ENCODE results near the gene FZD10. TPM values are rescaled to one million over a fixed set of nuclear protein-coding genes. Genes with fewer than 3 reads are reported as not detected.

FZD10 gene
- total RNA-seq, 1 donor from 2014 or later: 1.9 TPM

DNA sequence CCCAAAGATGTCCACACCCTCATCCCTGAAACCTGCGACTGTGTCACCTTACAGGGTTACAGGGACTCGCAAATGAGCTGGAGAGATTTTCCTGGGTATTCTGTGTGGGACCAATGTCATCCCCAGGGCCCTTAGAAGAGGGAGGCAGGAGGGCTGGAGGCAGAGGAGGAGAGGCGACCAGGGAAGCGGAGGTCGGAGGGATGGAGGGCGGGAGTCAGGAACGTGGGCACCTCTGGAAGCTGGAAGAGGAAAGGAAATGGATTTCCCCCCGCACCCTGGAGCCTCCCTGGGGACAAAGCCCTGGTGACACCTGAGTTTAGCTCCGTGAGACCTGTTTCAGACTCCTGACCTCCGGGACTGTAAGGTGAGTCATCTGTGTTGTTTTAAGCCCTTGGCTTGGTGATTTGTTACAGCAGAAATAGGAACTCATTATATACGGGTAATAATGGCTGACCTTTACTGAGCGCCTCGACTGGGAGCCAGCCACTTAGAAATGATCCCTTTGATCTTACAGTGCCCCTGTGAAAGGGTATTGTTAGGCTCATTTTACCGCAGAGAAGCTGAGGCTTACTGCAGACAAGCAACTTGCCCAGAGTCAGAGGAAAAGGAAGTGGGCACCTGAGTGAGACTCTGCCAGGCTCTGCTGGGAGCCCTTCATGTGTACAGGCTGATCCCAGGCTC lies 29.3 kb upstream of the FZD10 start:
- TF ChIP-seq, protein P1, sequence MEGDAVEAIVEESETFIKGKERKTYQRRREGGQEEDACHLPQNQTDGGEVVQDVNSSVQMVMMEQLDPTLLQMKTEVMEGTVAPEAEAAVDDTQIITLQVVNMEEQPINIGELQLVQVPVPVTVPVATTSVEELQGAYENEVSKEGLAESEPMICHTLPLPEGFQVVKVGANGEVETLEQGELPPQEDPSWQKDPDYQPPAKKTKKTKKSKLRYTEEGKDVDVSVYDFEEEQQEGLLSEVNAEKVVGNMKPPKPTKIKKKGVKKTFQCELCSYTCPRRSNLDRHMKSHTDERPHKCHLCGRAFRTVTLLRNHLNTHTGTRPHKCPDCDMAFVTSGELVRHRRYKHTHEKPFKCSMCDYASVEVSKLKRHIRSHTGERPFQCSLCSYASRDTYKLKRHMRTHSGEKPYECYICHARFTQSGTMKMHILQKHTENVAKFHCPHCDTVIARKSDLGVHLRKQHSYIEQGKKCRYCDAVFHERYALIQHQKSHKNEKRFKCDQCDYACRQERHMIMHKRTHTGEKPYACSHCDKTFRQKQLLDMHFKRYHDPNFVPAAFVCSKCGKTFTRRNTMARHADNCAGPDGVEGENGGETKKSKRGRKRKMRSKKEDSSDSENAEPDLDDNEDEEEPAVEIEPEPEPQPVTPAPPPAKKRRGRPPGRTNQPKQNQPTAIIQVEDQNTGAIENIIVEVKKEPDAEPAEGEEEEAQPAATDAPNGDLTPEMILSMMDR (IDR thresholded peaks at IDR 0.05): no peak
- ATAC-seq: no peak
- Histone ChIP-seq H3K9me3 (no peaks in the 10 kb centered on the region), H3K36me3 (no peaks in the 10 kb centered on the region), H3K4me1 (no peaks in the 10 kb centered on the region), H3K4me3 (no peak overlapping the region), H3K27me3 (ENCODE audit: low read depth) (no peaks in the 10 kb centered on the region), H3K27ac (no peak overlapping the region)
- DNase-seq: no peak
- intact Hi-C loops (cut with DNase I): no loop called here

DNA sequence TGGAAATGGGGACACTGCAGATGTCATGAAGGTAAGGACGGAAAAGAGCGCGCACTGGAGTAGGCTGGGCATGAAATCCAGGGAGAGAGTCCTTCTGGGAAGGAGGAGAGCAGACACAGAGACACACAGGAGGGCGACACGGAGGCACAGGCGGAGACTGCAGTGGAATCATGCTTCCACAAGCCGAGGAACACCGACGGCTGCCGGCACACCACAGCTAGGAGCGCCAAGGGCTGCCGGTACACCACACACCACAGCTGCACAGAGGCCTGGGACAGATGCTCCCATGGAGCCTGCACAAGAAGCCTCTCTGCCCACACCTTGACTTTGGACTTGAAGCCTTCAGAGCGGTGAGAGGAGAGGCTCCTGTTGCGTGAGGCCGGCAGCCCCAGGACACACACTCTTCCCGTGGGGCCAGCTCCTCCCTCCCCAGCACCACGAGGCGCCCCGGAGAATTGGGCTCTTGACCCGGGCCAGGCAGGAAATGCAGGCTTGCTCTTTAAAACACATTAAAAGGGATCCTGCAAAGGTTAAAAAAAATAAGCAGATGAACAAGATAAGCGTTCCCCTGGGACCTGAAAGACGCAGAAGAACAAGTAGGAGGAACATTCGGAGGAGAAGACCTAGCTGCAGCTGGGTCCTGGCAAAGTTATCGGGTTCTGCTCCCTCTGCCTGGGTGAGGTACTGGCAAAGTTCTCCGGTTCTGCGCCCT lies 28.3 kb upstream of the FZD10 start:
- DNase-seq (no peak), ATAC-seq (no peak)
- intact Hi-C loops (cut with DNase I): no loop called here
- no peaks in the 10 kb centered on the region for H3K9me3 ChIP-seq
- TF ChIP-seq, protein P1 (IDR thresholded peaks at IDR 0.05): no peak
- no peaks in the 10 kb centered on the region for H3K4me1 ChIP-seq
- no peaks in the 10 kb centered on the region for H3K36me3 ChIP-seq
- no peak overlapping the region for H3K4me3 ChIP-seq
- no peaks in the 10 kb centered on the region for H3K27me3 ChIP-seq (ENCODE audit: low read depth)
- H3K27ac ChIP-seq: no peak overlapping the region

DNA sequence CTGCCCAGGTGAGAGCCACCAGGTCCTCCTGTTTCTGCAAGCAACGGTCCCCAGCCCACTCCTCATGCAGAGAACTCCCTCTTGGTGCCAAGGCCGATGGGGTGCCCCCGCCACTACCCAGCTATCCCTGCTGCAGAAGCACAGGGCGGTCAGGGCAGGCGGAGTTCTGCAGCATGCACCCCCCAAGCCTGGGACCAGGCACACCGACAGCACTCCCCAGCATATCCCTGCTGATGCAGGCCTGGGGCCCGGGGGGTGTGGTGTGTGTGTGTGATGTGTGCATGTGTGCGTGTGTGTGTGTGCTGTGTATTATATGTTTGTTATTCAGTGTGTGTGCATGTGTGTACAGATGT lies 27.7 kb upstream of the FZD10 start:
- Histone ChIP-seq H3K9me3 (no peaks in the 10 kb centered on the region), H3K27ac (no peak overlapping the region), H3K27me3 (ENCODE audit: low read depth) (no peaks in the 10 kb centered on the region), H3K4me3 (no peak overlapping the region), H3K4me1 (no peaks in the 10 kb centered on the region), H3K36me3 (no peaks in the 10 kb centered on the region)
- TF ChIP-seq, protein P1 (IDR thresholded peaks at IDR 0.05): no peak
- DNase-seq (no peak), ATAC-seq (no peak)
- intact Hi-C loops (cut with DNase I): no loop called here

DNA sequence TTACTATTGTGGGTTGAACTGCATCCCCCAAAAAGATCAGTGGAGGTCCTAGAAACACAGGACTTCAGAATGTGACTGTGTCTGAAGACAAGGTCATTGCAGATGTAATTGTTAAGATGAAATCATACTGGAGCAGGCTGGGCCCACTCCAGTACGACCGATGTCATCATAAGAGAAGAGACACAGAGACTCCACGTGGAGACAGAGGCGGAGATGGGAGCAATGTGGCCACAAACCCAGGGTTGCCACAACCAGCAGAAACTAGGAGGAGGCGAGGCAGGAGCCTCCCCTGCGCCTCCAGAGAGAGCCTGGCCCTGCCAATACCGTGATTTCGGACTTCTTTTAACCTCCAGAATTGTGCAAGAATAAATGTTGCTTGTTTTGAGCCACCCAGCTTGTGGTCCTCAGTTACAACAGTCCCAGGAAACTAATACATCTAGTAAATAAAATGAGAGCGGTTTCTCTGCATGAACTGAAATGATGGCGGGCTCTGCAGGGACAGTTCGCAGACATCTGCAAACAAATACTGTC lies 25.7 kb upstream of the FZD10 start:
- Histone ChIP-seq H3K4me3 (no peak overlapping the region), H3K27ac (no peak overlapping the region), H3K27me3 (ENCODE audit: low read depth) (no peaks in the 10 kb centered on the region), H3K9me3 (no peaks in the 10 kb centered on the region), H3K36me3 (no peaks in the 10 kb centered on the region), H3K4me1 (no peaks in the 10 kb centered on the region)
- intact Hi-C loops (cut with DNase I): no loop called here
- no peak for DNase-seq
- TF ChIP-seq, protein P1 (IDR thresholded peaks at IDR 0.05): no peak
- ATAC-seq: no peak

DNA sequence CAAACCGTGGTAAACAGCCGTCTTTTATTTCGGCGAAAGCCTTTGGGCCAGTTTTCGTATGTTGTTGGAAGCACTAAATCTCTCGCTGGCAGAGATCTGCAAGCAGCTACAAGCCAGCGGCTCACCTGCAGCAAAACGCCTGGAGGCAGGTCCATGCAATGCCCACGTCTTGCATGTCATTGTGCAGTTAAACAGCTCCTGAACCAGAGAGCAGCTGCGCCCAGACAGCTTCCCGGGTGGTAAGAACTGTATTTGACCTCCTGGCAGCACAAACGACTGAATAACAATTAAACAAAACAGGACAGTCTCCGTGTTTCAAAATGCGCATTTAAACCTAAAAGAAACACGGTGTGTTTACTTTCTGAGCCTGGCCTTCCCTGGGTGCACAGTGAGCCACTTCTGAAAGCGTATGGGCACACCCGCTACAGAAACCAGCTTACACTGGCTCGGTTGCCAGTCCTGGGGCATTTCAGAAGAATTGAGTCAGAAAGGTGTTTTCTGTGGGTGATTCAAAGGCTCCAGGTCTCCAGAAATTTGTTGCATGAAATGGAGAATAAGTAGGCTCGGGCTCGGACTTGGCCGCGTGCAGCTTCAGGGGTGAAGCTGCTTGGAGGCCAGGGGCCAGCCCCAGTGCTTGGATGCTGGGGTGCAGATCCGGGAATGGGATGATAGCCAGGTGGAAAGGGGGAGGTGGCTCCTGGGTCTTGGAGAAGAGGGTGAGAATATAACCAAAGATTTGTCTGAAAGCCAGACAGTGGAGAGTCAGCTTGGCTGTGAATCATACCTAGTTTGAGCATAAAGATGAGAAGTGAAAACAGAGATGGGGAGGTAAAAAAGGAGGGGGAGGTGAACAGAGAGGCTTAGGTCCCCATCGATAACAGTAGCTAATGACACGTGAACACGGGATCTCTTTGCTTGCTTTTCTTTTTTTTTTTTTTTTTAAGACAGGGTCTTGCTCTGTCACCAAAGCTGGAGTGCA lies 24.9 kb upstream of the FZD10 start:
- Histone ChIP-seq H3K36me3 (no peaks in the 10 kb centered on the region), H3K4me3 (no peak overlapping the region), H3K27ac (no peak overlapping the region), H3K27me3 (ENCODE audit: low read depth) (peaks cover 3% of the 10 kb centered on the region), H3K9me3 (no peaks in the 10 kb centered on the region), H3K4me1 (no peaks in the 10 kb centered on the region)
- intact Hi-C loops (cut with DNase I): no loop called here
- ATAC-seq (no peak), DNase-seq (no peak)
- TF ChIP-seq, protein P1 (IDR thresholded peaks at IDR 0.05): no peak

Measured in lower lobe of right lung (tissue), 2 donors.